Activated CD4-positive, alpha-beta T cell treated with anti-CD3 and anti-CD28 coated beads, Interleukin-2, amount 50 U/mL, for 24 hours (primary cell): ENCODE results near the gene TEDC2.

Experiments
- DNase-seq, 2 donors: peaks; one replicate each; pipeline ENCODE4 v3.0.0-alpha.2; 2020; ENCODE audit warnings: low read depth in 1 of 2, low spot score in 1 of 2

Gene TEDC2

DNA sequence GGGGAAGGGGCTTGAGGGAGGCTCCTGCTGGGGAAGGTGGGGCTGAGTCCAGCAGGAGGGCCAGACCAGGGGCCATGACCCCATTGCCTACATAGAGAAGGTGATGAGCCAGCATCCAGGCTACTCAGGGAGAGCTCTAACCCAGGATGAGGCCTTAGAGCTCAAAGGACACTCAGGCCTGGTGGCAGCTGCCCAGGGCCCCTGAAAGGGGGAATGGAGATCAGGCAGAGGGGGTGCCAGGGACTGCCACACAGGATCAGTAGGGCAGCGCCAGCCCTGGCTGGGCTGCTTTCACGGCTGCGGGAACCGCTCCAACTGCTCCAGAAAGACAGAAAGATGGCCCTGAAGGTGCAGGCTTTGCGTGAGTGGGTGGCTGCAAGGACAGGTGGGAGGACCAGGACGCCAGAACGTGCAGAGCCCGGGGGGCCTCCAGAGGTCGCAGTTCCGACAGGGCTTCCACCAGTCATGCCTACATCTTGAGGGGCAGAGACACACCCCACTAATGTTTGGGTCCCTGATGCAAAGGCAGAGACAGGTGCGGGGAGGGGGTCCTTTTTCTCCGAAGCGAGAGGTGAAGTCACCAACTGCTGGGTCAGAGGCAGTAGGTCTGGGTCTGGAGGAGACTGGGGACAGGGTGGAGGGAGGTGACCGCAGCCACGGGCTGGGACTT is 53.0 kb downstream of the TEDC2 start:
- DNase-seq, result no peak

DNA sequence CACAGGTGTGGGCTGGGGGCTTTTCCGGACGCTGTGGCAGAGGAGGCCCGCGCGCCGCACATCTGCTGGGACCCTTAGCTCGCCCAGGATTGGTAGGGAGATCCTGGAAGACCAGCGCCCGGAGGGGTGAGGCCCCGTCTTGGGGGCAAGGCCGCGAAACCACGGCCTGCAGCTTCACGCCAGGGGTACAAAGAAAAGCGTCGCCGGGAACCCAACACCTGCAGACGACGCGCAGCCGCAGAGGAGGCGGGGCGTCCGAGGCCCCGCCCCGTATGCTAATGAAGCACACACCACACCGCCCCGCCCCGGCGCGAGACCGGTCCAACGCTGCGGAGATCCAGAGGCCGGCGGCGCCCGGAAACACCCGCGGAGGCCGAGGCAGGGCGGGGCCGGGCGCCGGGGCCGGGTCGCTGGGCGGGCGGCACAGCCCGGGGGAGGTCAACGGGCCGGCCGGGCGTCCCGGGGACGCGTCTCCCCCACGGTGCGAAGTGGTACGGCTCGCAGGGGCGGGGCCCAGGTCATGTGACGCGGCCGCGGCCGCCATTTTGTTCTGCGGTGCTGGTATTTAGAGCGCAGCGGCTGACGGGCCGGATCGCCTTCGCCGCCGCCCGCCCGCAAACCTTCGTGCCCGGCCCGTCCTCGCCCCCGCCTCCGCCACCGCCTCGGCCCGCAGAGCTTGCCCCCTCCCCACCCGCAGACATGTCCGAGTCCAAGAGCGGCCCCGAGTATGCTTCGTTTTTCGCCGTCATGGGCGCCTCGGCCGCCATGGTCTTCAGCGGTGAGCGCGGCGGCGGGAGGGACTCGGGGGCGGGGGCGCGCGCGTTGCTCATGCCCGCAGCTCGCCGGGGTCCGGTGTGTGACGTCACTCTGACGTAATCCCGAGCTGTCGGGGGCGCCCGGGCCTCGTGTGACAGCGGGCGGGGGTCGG is 53.8 kb downstream of the TEDC2 start, which contains the start of gene ATP6V0C:
Gene ATP6V0C, plus strand, starts transcription at position 548 of the 928 bp plus-strand sequence. Its CDS starts 152 bp downstream, at position 700.
- DNase-seq, result peak; percentile 83 to 86
